H9 (cell line): Measurements from ENCODE around the gene CCL8. TPM values are rescaled to one million over a fixed set of nuclear protein-coding genes. Genes with fewer than 3 reads are reported as not detected.

ENCODE experiments used
- DNase-seq: peaks from one replicate; pipeline ENCODE4 v3.0.0-alpha.2; 2017
- H2AFZ ChIP-seq: one replicate; pipeline ENCODE4 v1.6.1; 2013; ENCODE audit warnings: mild to moderate bottlenecking, low read length, control low read depth, moderate library complexity
- H2AK5ac ChIP-seq: 2 replicates; pipeline ENCODE4 v1.6.1; 2013; ENCODE audit warnings: low read length, control low read depth, mixed read lengths; ENCODE audit not compliant: insufficient read length
- H2BK120ac ChIP-seq: one replicate; pipeline ENCODE4 v1.6.1; 2013; ENCODE audit warnings: low read depth, mild to moderate bottlenecking, low read length, control low read depth, inconsistent platforms; ENCODE audit not compliant: poor library complexity, severe bottlenecking
- H2BK12ac ChIP-seq: 2 replicates; pipeline ENCODE4 v1.6.1; 2013; ENCODE audit warnings: low read length, control low read depth, mixed read lengths, low read depth; ENCODE audit not compliant: insufficient read length
- H2BK15ac ChIP-seq: 2 replicates; pipeline ENCODE4 v1.6.1; 2013; ENCODE audit warnings: low read depth, low read length, control low read depth
- H2BK20ac ChIP-seq: one replicate; pipeline ENCODE4 v1.6.1; 2013; ENCODE audit warnings: low read depth, mild to moderate bottlenecking, low read length, control low read depth, inconsistent platforms; ENCODE audit not compliant: poor library complexity, severe bottlenecking
- H2BK5ac ChIP-seq: 2 replicates; pipeline ENCODE4 v1.6.1; 2013; ENCODE audit warnings: low read length, control low read depth, mixed read lengths; ENCODE audit not compliant: insufficient read length
- H3K14ac ChIP-seq: 2 replicates; pipeline ENCODE4 v1.6.1; 2013; ENCODE audit warnings: low read length, control low read depth; ENCODE audit not compliant: insufficient read depth
- H3K18ac ChIP-seq: 2 replicates; pipeline ENCODE4 v1.6.1; 2013; ENCODE audit warnings: low read depth, mild to moderate bottlenecking, mixed read lengths, low read length, control low read depth; ENCODE audit not compliant: insufficient read length
- H3K23ac ChIP-seq: 2 replicates; pipeline ENCODE4 v1.6.1; 2013; ENCODE audit warnings: low read length, control low read depth, mixed read lengths, low read depth; ENCODE audit not compliant: insufficient read length
- H3K23me2 ChIP-seq: 2 replicates; pipeline ENCODE4 v1.6.1; 2013; ENCODE audit warnings: low read depth, mild to moderate bottlenecking, mixed read lengths, low read length, control low read depth; ENCODE audit not compliant: insufficient read length, poor library complexity, severe bottlenecking
- H3K27ac ChIP-seq: 2 replicates; pipeline ENCODE4 v1.5.1; 2013; ENCODE audit warnings: low read length, control low read depth, mixed read lengths, low read depth; ENCODE audit not compliant: insufficient read length
- H3K27me3 ChIP-seq: 2 replicates; pipeline ENCODE4 v1.6.1; 2013; ENCODE audit warnings: low read length, control low read depth, inconsistent platforms; ENCODE audit not compliant: insufficient read depth
- H3K4ac ChIP-seq: 2 replicates; pipeline ENCODE4 v1.6.1; 2013; ENCODE audit warnings: low read depth, mild to moderate bottlenecking, control low read depth, inconsistent platforms, low read length, moderate library complexity
- H3K4me1 ChIP-seq: 2 replicates; pipeline ENCODE4 v1.6.1; 2013; ENCODE audit warnings: low read length, control low read depth, inconsistent platforms; ENCODE audit not compliant: insufficient read depth
- H3K4me2 ChIP-seq: 2 replicates; pipeline ENCODE4 v1.6.1; 2013; ENCODE audit warnings: low read length, control low read depth, mixed read lengths; ENCODE audit not compliant: insufficient read length, insufficient read depth
- H3K56ac ChIP-seq: 2 replicates; pipeline ENCODE4 v1.6.1; 2013; ENCODE audit warnings: low read depth, mild to moderate bottlenecking, mixed read lengths, low read length, control low read depth; ENCODE audit not compliant: insufficient read length
- H3K79me1 ChIP-seq: 2 replicates; pipeline ENCODE4 v1.6.1; 2013; ENCODE audit warnings: low read depth, mild to moderate bottlenecking, moderate library complexity, low read length, control low read depth, inconsistent platforms; ENCODE audit not compliant: insufficient read depth, poor library complexity, severe bottlenecking
- H3K79me2 ChIP-seq: 2 replicates; pipeline ENCODE4 v1.6.1; 2013; ENCODE audit warnings: low read length, control low read depth, inconsistent platforms; ENCODE audit not compliant: insufficient read depth
- H3K9ac ChIP-seq: 2 replicates; pipeline ENCODE4 v1.6.1; 2013; ENCODE audit warnings: low read length, control low read depth, mixed read lengths; ENCODE audit not compliant: insufficient read length; ENCODE audit errors: extremely low read depth
- H3K9me3 ChIP-seq: one replicate; pipeline ENCODE4 v1.6.1; 2013; ENCODE audit warnings: low read depth, low read length, inconsistent platforms; ENCODE audit not compliant: control insufficient read depth
- H3T11ph ChIP-seq: one replicate; pipeline ENCODE4 v1.6.1; 2013; ENCODE audit warnings: mild to moderate bottlenecking, low read length, control low read depth, inconsistent platforms
- H4K20me1 ChIP-seq: one replicate; pipeline ENCODE4 v1.6.1; 2013; ENCODE audit not compliant: control insufficient read depth, insufficient read length, insufficient read depth
- H4K5ac ChIP-seq: 2 replicates; pipeline ENCODE4 v1.6.1; 2013; ENCODE audit warnings: low read depth, mild to moderate bottlenecking, mixed read lengths, low read length, control low read depth; ENCODE audit not compliant: insufficient read length
- H4K8ac ChIP-seq: replicated peaks from 2 replicates; pipeline ENCODE4 v1.6.1; 2013; ENCODE audit warnings: low read length, control low read depth, mixed read lengths, low read depth; ENCODE audit not compliant: insufficient read length
- H4K91ac ChIP-seq: 2 replicates; pipeline ENCODE4 v1.6.1; 2013; ENCODE audit warnings: low read depth, mild to moderate bottlenecking, moderate library complexity, mixed read lengths, low read length, control low read depth; ENCODE audit not compliant: insufficient read length
- H3K27ac Mint-ChIP-seq, 3 experiments: 2 replicates in 2 of 3; 3 replicates in 1 of 3; pipeline ENCODE4 v1.8.0; 2020 to 2021; ENCODE audit warnings: mixed read lengths in 3 of 3, mild to moderate bottlenecking in 1 of 3, moderate library complexity in 1 of 3
- H3K27me3 Mint-ChIP-seq: 2 replicates; pipeline ENCODE4 v1.8.0; 2021; ENCODE audit warnings: low read depth, mild to moderate bottlenecking, moderate library complexity, mixed read lengths
- H3K36me3 Mint-ChIP-seq, 3 experiments: 2 replicates in 2 of 3; 3 replicates in 1 of 3; pipeline ENCODE4 v1.8.0; 2020 to 2021; ENCODE audit warnings: low read depth in 3 of 3, mixed read lengths in 3 of 3; ENCODE audit not compliant: insufficient read depth in 1 of 3
- H3K4me1 Mint-ChIP-seq, 2 experiments: 2 replicates each; pipeline ENCODE4 v1.8.0; 2020; ENCODE audit warnings: mixed read lengths in 2 of 2
- H3K4me3 Mint-ChIP-seq, 2 experiments: 2 replicates in 1 of 2; 3 replicates in 1 of 2; pipeline ENCODE4 v1.8.0; 2020 to 2021; ENCODE audit warnings: mild to moderate bottlenecking in 2 of 2, mixed read lengths in 2 of 2, moderate library complexity in 1 of 2
- H3K9me3 Mint-ChIP-seq, 2 experiments: 2 replicates in 1 of 2; 3 replicates in 1 of 2; pipeline ENCODE4 v1.8.0; 2020; ENCODE audit warnings: mild to moderate bottlenecking in 2 of 2, mixed read lengths in 2 of 2, moderate library complexity in 1 of 2
- WGBS: extraction: QIAGEN DNeasy Blood & Tissue Kit; methylation state at CpG from one replicate; pipeline ENCODE4 v1.1.7; 2013; ENCODE audit warnings: missing lambda C conversion rate, low lambda C conversion rate, mixed read lengths; ENCODE audit not compliant: insufficient read length; ENCODE audit errors: extremely low coverage; 5-methylcytosine and 5-hydroxymethylcytosine counted together
- total RNA-seq: library from RNA; stranded (reverse); gene quantifications from 2 replicates; pipeline ENCODE4 v1.2.1, GENCODE V29; 2021
- TF ChIP-seq, protein P1 (sequence below): fragments of 200-600 bp; sonication (generic); conservative IDR thresholded peaks from 3 replicates; pipeline ENCODE4 v1.8.0; 2021; ENCODE audit warnings: antibody characterized with exemption, mild to moderate bottlenecking

CCL8 gene
- total RNA-seq, 1 experiment from 2014 or later = not detected

GRCh38 chr17:34357398-34357797, 38.2 kb downstream of the CCL8 start:
- no peak overlapping the region for H4K91ac ChIP-seq
- no peak overlapping the region for H3K4me2 ChIP-seq
- H3K14ac ChIP-seq = no peak overlapping the region
- WGBS = no CpG with 5 or more reads among the region's 2 CpGs
- H2BK15ac ChIP-seq = no peak overlapping the region
- no peak overlapping the region for H3K27ac Mint-ChIP-seq
- TF ChIP-seq, protein P1, sequence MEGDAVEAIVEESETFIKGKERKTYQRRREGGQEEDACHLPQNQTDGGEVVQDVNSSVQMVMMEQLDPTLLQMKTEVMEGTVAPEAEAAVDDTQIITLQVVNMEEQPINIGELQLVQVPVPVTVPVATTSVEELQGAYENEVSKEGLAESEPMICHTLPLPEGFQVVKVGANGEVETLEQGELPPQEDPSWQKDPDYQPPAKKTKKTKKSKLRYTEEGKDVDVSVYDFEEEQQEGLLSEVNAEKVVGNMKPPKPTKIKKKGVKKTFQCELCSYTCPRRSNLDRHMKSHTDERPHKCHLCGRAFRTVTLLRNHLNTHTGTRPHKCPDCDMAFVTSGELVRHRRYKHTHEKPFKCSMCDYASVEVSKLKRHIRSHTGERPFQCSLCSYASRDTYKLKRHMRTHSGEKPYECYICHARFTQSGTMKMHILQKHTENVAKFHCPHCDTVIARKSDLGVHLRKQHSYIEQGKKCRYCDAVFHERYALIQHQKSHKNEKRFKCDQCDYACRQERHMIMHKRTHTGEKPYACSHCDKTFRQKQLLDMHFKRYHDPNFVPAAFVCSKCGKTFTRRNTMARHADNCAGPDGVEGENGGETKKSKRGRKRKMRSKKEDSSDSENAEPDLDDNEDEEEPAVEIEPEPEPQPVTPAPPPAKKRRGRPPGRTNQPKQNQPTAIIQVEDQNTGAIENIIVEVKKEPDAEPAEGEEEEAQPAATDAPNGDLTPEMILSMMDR = peak; percentile 44
- no peak overlapping the region for H2AFZ ChIP-seq
- no peaks in the 10 kb centered on the region; a peak in 1 of 7 replicates for H3K36me3 Mint-ChIP-seq
- H3K23me2 ChIP-seq = no peaks in the 10 kb centered on the region
- H2BK5ac ChIP-seq = no peak overlapping the region
- H2BK120ac ChIP-seq = no peak overlapping the region
- H3K79me1 ChIP-seq = no peaks in the 10 kb centered on the region
- no peak overlapping the region for H3K18ac ChIP-seq
- no peak overlapping the region for H4K5ac ChIP-seq
- peaks cover 12% of the 10 kb centered on the region for H3K27me3 Mint-ChIP-seq
- no peak overlapping the region for H3K56ac ChIP-seq
- no peaks in the 10 kb centered on the region for H3K27me3 ChIP-seq
- peak; percentile 70 for DNase-seq
- no peak overlapping the region for H3K27ac ChIP-seq
- no peak overlapping the region for H4K8ac ChIP-seq
- no peak overlapping the region for H3K23ac ChIP-seq
- no peak overlapping the region for H3K9ac ChIP-seq
- H2BK12ac ChIP-seq = no peak overlapping the region
- peaks cover 2 to 6% of the 10 kb centered on the region in 2 experiments; a peak in 3 of 4 replicates for H3K4me1 Mint-ChIP-seq
- H3K9me3 ChIP-seq = no peaks in the 10 kb centered on the region
- H2BK20ac ChIP-seq = no peak overlapping the region
- no peak overlapping the region for H3K4ac ChIP-seq
- H3K4me3 Mint-ChIP-seq = no peak overlapping the region
- no peaks in the 10 kb centered on the region for H3K79me2 ChIP-seq
- H3T11ph ChIP-seq = no peak overlapping the region
- no peaks in the 10 kb centered on the region for H3K4me1 ChIP-seq
- no peak overlapping the region for H2AK5ac ChIP-seq
- peaks cover 6 to 7% of the 10 kb centered on the region in 2 experiments; a peak in 4 of 5 replicates for H3K9me3 Mint-ChIP-seq
- H4K20me1 ChIP-seq = no peaks in the 10 kb centered on the region
